WI38 (cell line): Measurements from ENCODE around the gene TBCCD1.

ENCODE experiments used
- H3K4me3 ChIP-seq: 2 replicates; pipeline ENCODE4 v1.5.1; 2011; ENCODE audit warnings: low read depth, mild to moderate bottlenecking, control low read depth, low read length
- CTCF ChIP-seq: IDR thresholded peaks from 2 replicates; pipeline ENCODE4 v1.5.1; 2012; ENCODE audit warnings: low read depth, mild to moderate bottlenecking, control low read depth, low read length

The TBCCD1 gene

GRCh38 chr3:186514296-186515002, 52.7 kb downstream of the TBCCD1 start:
- peak; percentile 33; the same call in 1 of the 2 replicates for TF ChIP-seq CTCF
- no peak overlapping the region for H3K4me3 ChIP-seq

DNA sequence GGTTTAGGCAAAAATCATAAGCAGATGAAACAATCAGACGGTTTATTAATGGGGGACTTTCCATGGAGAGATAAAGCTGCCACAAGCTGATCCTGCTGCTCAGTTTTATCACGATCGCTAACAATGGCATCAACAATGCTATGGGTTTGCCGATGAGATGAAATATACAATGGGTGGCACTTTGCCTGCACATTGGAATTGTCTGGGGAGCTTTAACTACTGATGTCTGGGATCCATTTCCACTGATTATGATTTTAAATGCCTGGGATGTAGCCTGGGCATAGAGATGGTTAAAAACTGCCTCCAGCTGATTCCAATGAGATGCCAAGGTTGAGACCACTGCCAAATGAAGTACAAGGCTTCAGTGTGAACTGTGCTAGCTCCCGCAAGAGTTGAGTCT, 53.8 kb downstream of the TBCCD1 start:
- H3K4me3 ChIP-seq = no peak overlapping the region
- TF ChIP-seq CTCF = no peak

DNA sequence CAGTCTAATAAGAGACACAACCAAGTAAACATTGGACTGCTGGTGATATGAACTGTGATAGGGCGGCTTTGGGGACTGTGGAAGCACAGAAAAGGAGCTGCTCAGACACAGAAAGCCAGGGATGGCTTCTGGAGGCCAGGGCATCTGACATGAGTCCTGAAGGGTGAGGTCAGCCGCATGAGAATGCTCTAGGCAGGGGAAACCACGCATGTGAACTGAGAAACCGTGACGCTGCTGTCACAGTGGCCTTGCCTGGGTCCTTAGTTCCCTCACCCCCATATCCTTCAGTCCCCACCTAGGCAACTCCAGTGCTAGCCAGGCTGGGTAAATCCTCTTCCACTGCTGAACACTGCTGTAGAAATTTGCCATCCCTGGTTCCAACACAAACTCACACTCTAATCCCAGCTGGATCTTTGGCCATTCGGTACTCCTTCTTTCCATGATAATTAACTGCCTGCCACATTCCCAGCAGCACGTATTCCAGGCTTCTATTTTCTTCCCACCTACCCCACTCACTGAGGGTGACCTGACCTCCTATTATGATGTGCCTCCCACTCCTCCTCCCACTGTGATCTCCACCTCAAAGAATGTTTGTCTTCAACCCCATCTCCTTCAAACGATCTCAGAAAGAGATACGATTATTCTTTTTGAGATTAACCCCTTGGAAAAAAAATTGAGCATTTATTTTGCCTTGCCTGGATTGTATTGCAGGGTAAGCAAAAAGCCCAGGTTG, 54.4 kb downstream of the TBCCD1 start:
- TF ChIP-seq CTCF = no peak
- no peak overlapping the region for H3K4me3 ChIP-seq

GRCh38 chr3:186511702-186512101, 55.4 kb downstream of the TBCCD1 start:
- H3K4me3 ChIP-seq = no peak overlapping the region
- no peak for TF ChIP-seq CTCF

DNA sequence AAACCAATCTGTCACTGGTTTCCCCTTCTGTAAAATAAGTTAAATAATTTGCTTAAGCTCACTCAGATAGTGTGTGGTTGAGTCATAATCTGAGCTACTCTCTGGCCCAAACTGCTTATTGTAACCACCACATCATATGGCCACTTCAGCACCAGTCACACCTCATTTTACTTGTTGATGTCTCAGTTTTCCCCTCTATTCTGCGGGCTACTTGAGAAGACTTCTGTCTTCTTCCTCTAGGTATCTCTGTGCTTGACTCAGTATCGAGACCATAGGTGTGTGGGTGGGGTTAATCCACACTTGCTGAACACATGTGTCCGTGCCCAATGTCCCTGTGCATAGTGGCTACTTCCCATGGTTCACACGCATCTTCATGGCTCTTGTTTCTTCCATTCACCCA, 55.9 kb downstream of the TBCCD1 start:
- no peak overlapping the region for H3K4me3 ChIP-seq
- no peak for TF ChIP-seq CTCF

DNA sequence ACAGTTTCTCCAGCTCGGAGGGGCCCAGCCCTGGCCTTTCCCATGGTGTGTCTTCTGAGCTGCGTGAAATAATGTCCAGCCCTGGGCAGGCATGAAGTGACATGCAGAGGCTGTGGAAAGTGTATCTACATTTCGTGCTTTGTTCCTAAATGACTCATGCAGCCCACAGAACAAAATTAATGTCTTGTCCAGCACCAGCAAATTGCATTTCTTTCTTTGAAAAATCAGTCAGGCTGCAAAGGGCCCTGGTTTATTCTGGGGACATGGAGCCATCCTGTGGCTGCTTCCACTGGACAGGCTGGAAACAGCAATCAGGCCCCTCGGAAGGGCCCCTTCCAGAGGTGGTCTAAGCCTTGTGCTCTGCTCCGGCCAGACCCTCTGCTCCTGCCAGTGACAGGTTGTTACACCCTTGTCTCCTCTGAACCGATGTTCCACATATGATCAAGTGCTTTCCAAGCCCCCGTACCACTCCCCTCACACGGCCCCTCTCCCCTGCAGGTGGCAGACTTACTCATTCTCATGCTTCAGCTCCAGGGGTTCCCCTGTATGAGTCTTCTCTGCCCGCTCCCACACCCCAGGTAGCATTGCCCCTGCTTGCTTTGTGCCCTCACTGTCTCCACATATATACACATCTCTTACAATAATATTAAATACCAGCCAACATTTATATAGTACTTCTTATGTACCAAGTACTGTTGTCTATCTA, 56.6 kb downstream of the TBCCD1 start:
- H3K4me3 ChIP-seq = no peak overlapping the region
- no peak for TF ChIP-seq CTCF

DNA sequence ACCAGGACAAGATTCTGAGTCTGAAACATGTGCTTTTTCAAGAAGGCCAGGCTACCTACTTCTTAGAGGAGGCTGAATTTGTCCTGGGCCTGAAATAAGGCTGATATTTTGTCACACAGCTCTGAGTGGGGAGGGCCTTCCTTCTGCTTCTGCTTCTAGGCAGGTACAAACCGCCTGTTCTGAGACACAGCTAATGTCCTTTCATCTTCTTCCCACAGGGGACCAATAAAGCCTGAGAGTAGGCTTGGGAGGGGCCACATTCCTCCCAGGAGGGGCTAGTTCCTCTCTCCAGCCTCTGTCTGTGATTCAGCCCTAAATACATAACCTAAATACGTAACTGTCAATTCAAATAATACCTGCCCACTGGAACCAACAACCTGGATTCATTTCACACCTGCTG, 57.7 kb downstream of the TBCCD1 start:
- no peak overlapping the region for H3K4me3 ChIP-seq
- no peak for TF ChIP-seq CTCF
